ENCODE data around the gene NOTCH1.
A peak's percentile ranks its signal among the peaks of the same experiment; 100 is the strongest.

The NOTCH1 gene

DNA sequence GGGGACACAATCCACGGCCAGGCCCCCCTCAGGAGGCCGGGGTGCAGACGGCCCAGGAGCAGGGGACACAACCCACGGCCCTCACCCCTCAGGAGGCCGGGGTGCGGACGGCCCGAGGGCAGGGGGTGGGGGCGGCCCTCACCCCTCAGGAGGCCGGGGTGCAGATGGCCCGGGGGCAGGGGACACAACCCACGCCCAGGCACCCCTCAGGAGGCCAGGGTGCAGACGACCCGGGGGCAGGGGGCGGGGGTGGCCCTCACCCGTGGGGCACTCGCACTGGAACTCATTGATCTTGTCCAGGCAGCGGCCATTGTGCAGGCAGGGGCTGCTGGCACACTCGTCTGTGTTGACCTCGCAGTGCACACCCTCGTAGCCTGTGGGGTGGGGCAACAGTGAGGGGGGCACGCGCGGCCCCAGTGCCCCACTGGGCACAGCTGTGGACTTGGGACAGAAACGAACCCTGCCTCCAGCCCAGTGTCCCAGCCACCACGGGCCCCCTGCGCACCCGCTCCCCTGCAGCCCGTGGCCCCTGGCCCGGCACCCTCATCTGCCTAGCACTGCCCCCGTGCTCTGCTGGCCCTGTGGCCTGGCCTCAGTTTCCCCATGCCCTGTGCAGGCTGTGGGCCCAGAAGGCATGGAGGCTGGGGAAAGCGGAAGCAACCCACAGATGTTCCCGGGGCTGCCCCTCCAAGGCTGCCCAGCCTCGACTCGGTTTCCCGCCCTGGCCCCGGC, 28.7 kb downstream of the NOTCH1 start:
- DNase-seq (ENCODE audit: low spot score) = no peak
- Histone ChIP-seq H3K4me3 (no peak overlapping the region), H3K27ac (no peak overlapping the region)
- TF ChIP-seq, protein P1, sequence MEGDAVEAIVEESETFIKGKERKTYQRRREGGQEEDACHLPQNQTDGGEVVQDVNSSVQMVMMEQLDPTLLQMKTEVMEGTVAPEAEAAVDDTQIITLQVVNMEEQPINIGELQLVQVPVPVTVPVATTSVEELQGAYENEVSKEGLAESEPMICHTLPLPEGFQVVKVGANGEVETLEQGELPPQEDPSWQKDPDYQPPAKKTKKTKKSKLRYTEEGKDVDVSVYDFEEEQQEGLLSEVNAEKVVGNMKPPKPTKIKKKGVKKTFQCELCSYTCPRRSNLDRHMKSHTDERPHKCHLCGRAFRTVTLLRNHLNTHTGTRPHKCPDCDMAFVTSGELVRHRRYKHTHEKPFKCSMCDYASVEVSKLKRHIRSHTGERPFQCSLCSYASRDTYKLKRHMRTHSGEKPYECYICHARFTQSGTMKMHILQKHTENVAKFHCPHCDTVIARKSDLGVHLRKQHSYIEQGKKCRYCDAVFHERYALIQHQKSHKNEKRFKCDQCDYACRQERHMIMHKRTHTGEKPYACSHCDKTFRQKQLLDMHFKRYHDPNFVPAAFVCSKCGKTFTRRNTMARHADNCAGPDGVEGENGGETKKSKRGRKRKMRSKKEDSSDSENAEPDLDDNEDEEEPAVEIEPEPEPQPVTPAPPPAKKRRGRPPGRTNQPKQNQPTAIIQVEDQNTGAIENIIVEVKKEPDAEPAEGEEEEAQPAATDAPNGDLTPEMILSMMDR (IDR thresholded peaks at IDR 0.05) = no peak

DNA sequence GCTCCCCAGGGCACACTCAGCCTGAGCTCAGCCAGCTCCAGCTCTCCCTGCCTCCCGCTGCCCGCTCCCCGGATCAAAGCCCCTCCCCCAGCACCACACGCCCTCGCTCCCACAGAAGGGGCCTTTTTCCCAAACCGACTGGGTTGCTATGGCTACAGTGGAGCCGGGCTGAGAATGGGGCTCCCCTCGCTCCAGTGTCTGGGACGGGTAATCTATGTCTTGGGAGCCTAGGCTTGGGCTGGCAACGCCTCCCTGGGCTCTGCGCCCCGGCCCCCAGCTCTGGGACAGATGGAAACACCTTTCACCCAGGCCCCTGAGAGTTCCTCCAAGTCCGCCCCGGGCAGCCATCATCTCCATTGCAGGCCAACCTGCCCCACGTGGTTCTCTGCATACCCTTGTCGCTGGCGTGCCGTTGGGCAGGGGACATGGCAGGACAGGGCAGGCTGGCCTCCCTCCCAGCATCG, 29.6 kb downstream of the NOTCH1 start:
- TF ChIP-seq, protein P1 (IDR thresholded peaks at IDR 0.05) = no peak
- Histone ChIP-seq H3K27ac (no peak overlapping the region), H3K4me3 (no peak overlapping the region)
- DNase-seq (ENCODE audit: low spot score) = no peak

DNA sequence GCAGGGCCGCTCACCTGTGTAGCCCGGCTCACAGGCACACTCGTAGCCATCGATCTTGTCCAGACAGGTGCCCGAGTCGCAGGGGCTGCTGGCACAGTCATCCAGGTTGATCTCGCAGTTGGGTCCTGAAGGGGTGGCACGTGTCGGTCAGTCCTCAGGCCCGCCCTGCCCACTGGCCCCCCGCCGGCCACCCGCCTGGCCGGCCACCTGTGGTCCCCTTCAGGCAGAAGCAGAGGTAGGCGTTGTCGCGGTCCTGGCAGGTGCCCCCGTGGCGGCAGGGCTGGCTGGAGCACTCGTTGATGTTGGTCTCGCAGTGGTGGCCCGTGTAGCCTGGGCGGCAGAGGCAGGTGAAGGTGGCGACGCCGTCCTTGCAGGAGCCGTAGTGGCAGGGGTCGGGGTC, 30.6 kb downstream of the NOTCH1 start:
- TF ChIP-seq, protein P1 (IDR thresholded peaks at IDR 0.05) = no peak
- Histone ChIP-seq H3K27ac (no peak overlapping the region), H3K4me3 (no peak overlapping the region)
- DNase-seq (ENCODE audit: low spot score) = no peak

DNA sequence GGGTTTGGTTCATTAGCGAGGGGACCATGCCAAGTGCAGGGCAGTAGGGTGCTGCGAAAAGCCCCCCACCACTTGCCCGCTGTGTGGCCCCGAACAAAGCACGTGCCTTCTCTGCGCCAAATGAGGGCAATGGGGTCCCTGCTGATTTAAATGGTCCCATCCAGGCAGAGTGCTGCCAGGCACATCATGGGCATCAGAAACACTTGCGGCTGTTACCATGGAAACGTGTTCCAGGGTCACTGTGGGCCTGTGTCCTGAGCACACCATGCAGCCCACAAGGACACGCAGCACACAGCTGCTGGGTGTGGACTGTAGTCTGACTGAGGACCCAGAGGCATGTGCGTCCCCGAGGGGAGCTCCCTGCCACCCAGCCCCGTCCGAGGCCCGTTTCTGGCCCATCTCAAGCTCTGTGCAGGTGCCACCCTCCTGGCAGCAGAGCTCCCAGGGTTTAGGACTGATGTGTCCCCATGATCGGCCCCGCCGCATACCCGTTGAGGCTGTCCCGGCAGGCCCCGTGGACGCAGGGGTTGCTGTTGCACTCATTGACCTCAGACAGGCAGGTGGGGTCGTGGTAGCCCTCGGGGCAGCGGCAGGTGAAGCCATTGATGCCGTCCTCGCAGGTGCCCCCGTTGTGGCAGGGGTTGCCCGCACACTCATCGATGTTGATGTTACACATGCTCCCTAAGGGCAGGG, 31.7 kb downstream of the NOTCH1 start:
- TF ChIP-seq, protein P1 (IDR thresholded peaks at IDR 0.05) = no peak
- H3K27ac ChIP-seq = no peak overlapping the region
- DNase-seq (ENCODE audit: low spot score) = no peak
- H3K4me3 ChIP-seq = no peak overlapping the region

DNA sequence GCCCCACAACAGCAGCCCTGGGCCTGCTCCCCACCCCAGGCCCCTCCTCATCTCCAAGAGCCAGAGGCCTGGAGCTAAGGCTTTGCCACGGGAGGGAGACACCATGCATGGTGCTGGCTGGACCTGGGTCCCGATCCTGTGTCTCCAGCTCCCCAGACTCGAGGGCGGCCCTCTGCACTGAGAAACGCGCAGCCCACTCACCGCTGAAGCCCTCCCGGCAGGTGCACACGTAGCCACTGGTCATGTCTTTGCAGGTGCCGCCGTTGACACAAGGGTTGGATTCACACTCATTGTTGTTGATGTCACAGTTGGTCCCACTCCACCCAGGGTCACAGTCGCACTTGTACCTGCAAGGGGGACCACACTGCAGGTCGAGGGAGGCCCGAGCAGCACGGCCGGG, 32.7 kb downstream of the NOTCH1 start:
- Histone ChIP-seq H3K27ac (peak overlapping the region in 1 of 2 donors; percentile 53), H3K4me3 (no peak overlapping the region)
- TF ChIP-seq, protein P1 (IDR thresholded peaks at IDR 0.05) = no peak
- no peak for DNase-seq (ENCODE audit: low spot score)

DNA sequence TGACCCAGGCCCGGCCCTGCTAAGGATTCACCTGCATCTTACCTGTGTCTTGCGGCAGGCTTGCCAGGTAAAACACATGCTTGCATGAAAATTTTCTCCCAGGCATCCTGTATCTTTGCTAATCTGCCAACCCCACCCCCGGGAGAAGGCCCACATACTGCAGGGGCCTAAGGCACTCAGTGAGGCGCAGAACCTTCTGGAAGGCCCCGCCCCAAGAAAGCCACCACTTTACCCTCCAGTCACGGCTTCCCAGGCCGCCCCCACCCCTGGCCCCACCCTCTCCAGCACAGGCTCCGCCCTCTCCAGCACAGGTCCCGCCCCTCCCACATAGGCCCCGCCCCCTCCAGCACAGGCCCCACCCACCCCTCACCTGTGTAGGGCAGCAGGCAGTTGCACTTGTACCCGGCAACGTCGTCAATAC, 33.2 kb downstream of the NOTCH1 start:
- TF ChIP-seq, protein P1 (IDR thresholded peaks at IDR 0.05) = no peak
- peak overlapping the region; percentile 15 to 53 for H3K27ac ChIP-seq
- DNase-seq (ENCODE audit: low spot score) = no peak
- H3K4me3 ChIP-seq = no peak overlapping the region

Data from coronary artery (tissue), 2 donors.